CD4-positive, CD25-positive, alpha-beta regulatory T cell (primary cell): ENCODE results near the gene CUL4A. TPM values are rescaled to one million over a fixed set of nuclear protein-coding genes. Genes with fewer than 3 reads are reported as not detected.

Experiments used
- ATAC-seq, 2 donors: fragments of 150-1000 bp; cut with Tn5 transposase; one replicate each; pipeline ENCODE4 v1.10.0; 2021; ENCODE audit warnings: low read depth in 2 of 2, moderate number of reproducible peaks in 2 of 2, moderate library complexity in 1 of 2
- DNase-seq, 3 donors: peaks; one replicate each; pipeline versions ENCODE4 v3.0.0 to v3.0.0-alpha.2; 2012 to 2022; ENCODE audit warnings: mixed read lengths in 1 of 3
- H3K27ac ChIP-seq: one replicate; pipeline ENCODE4 v1.7.0; 2013; ENCODE audit warnings: mild to moderate bottlenecking, low read length; ENCODE audit not compliant: insufficient read depth, poor library complexity, severe bottlenecking
- H3K27me3 ChIP-seq: one replicate; pipeline ENCODE4 v1.7.0; 2013; ENCODE audit warnings: low read length; ENCODE audit not compliant: control insufficient read depth, insufficient read depth
- H3K36me3 ChIP-seq: one replicate; pipeline ENCODE4 v1.7.0; 2013; ENCODE audit warnings: mild to moderate bottlenecking, low read length, moderate library complexity; ENCODE audit not compliant: control insufficient read depth, insufficient read depth
- H3K4me1 ChIP-seq: 2 replicates; pipeline ENCODE4 v1.7.0; 2013; ENCODE audit warnings: mild to moderate bottlenecking, low read length; ENCODE audit not compliant: insufficient read depth, control insufficient read depth, poor library complexity, severe bottlenecking
- H3K4me3 ChIP-seq: one replicate; pipeline ENCODE4 v1.7.0; 2013; ENCODE audit warnings: low read depth, mild to moderate bottlenecking, low read length, moderate library complexity
- H3K9me3 ChIP-seq, 2 experiments: 1 replicate in 1 of 2; 2 replicates in 1 of 2; pipeline ENCODE4 v1.7.0; 2013; ENCODE audit warnings: low read length in 2 of 2, mild to moderate bottlenecking in 1 of 2, moderate library complexity in 1 of 2; ENCODE audit not compliant: control insufficient read depth in 2 of 2
- H3K27ac Mint-ChIP-seq, 3 donors: one replicate each; pipeline ENCODE4 v1.8.0; 2020 to 2022; ENCODE audit warnings: mild to moderate bottlenecking in 3 of 3, mixed read lengths in 3 of 3, moderate library complexity in 2 of 3
- H3K27me3 Mint-ChIP-seq: one replicate; pipeline ENCODE4 v1.8.0; 2022; ENCODE audit warnings: mild to moderate bottlenecking, mixed read lengths
- H3K36me3 Mint-ChIP-seq: one replicate; pipeline ENCODE4 v1.8.0; 2020; ENCODE audit warnings: mixed read lengths
- H3K4me1 Mint-ChIP-seq, 4 donors: one replicate each; pipeline ENCODE4 v1.8.0; 2020 to 2022; ENCODE audit warnings: mixed read lengths in 4 of 4, mild to moderate bottlenecking in 1 of 4
- H3K4me3 Mint-ChIP-seq, 4 donors: one replicate each; pipeline ENCODE4 v1.8.0; 2020 to 2022; ENCODE audit warnings: mild to moderate bottlenecking in 4 of 4, mixed read lengths in 4 of 4, moderate library complexity in 3 of 4
- H3K9me3 Mint-ChIP-seq, 7 donors: one replicate each; pipeline ENCODE4 v1.8.0; 2020 to 2022; ENCODE audit warnings: mixed read lengths in 7 of 7, mild to moderate bottlenecking in 3 of 7, moderate library complexity in 2 of 7
- polyA plus RNA-seq, 4 donors: library from polyadenylated mRNA; unstranded; fragments of 300-500 nt; fragmentation: Illumina TruSeq; gene quantifications; one replicate each; pipeline ENCODE4 v1.2.3, GENCODE V29; 2021
- total RNA-seq: library from RNA; stranded (reverse); gene quantifications from one replicate; pipeline ENCODE4 v1.2.3, GENCODE V29; 2022

The CUL4A gene
- total and polyA plus RNA-seq, 5 donors from 2014 or later = 46.5 to 76.4 (median 53.1) TPM

- Histone ChIP-seq H3K27ac (no peak overlapping the region), H3K4me3 (no peak overlapping the region), H3K4me1 (no peaks in the 10 kb centered on the region), H3K9me3 (no peaks in the 10 kb centered on the region), H3K27me3 (peaks cover 4% of the 10 kb centered on the region), H3K36me3 (no peaks in the 10 kb centered on the region)
- peaks cover 0 to 2% (median 0%) of the 10 kb centered on the region in 7 donors for H3K9me3 Mint-ChIP-seq
- no peak overlapping the region for H3K27ac Mint-ChIP-seq
- no peak for DNase-seq
- H3K27me3 Mint-ChIP-seq = peaks cover 14% of the 10 kb centered on the region
- peaks cover 0 to 2% (median 0%) of the 10 kb centered on the region in 4 donors for H3K4me1 Mint-ChIP-seq
- no peak for ATAC-seq
- H3K36me3 Mint-ChIP-seq = no peaks in the 10 kb centered on the region
- no peak overlapping the region for H3K4me3 Mint-ChIP-seq
These were observed 70.7 kb downstream of the CUL4A start for GRCh38 chr13:113280126-113280525.

DNA sequence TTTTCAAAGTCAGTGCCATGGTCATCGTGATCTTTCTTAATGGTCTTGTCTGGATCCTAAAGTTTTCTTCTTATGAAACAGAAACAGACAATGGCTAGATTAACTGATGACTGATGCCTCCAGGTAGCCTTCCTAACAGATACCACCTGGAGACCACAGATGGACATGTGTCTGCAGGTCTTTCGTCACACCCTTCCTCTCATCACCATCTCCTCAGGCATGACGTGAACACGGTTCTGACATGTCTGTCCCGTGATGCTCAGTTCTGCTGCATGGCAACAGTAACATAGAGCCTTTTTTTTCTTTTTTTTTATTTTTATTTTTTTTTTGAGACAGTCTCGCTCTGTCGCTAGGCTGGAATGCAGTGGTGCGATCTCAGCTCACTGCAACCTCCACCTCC lies 74.5 kb downstream of the CUL4A start:
- no peaks in the 10 kb centered on the region for H3K36me3 ChIP-seq
- no peak for ATAC-seq
- H3K4me1 Mint-ChIP-seq = no peaks in the 10 kb centered on the region
- DNase-seq = no peak
- H3K4me3 ChIP-seq = no peak overlapping the region
- no peaks in the 10 kb centered on the region for H3K9me3 ChIP-seq
- H3K27ac Mint-ChIP-seq = no peak overlapping the region
- H3K4me1 ChIP-seq = no peaks in the 10 kb centered on the region
- no peaks in the 10 kb centered on the region for H3K36me3 Mint-ChIP-seq
- no peak overlapping the region for H3K27ac ChIP-seq
- H3K27me3 Mint-ChIP-seq = peaks cover 29% of the 10 kb centered on the region
- peaks cover 0 to 2% (median 0%) of the 10 kb centered on the region in 7 donors for H3K9me3 Mint-ChIP-seq
- no peak overlapping the region for H3K4me3 Mint-ChIP-seq
- peaks cover 2% of the 10 kb centered on the region for H3K27me3 ChIP-seq

DNA sequence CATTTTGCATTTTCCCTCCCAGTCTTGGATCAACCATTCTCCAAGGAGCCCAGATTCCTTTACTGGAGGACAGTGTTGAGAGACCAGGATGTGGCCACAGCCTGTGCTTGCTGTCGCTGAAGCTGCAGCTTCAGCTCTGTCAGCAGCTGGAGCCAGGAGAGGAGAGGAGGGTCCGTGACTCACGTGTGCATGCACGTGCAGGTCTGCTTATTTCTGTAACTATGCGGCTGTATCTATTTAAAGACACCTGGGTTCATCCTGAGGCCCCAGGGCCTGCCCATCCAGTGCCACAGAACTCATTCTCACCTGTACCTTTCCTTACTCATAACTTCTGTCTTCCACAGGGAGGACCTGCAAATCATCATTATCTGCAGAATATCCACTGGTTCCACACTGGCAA lies 79.5 kb downstream of the CUL4A start:
- Histone ChIP-seq H3K4me3 (no peak overlapping the region), H3K36me3 (no peaks in the 10 kb centered on the region), H3K27ac (no peak overlapping the region), H3K4me1 (peaks cover 12% of the 10 kb centered on the region), H3K9me3 (no peaks in the 10 kb centered on the region), H3K27me3 (peaks cover 7% of the 10 kb centered on the region)
- ATAC-seq (no peak), DNase-seq (no peak)
- Mint-ChIP-seq H3K4me1 (peaks cover 0 to 14% (median 9%) of the 10 kb centered on the region in 4 donors), H3K27me3 (peaks cover 67% of the 10 kb centered on the region), H3K27ac (no peak overlapping the region), H3K9me3 (no peaks in the 10 kb centered on the region), H3K36me3 (no peaks in the 10 kb centered on the region), H3K4me3 (no peak overlapping the region)

DNA sequence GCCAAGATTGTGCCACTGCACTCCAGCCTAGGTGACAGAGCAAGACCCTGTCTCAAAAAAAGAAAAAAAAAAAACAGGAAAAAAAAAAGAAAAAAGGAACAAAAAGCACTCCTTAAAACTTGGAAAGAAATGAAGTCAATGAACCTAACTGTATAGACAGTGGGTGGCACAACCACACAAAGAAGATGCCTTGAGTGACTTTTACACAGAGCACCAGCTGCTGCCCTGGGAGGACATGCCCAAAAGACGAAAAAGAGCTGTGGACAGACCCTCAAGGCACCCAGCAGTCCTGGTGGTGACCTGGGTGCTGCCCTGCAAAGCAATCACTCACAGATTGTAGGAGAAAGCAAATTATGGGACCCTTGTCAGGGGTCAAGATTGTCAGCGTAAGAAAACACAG lies 81.7 kb downstream of the CUL4A start:
- no peaks in the 10 kb centered on the region for H3K9me3 ChIP-seq
- H3K4me1 ChIP-seq = peaks cover 12% of the 10 kb centered on the region
- peaks cover 79% of the 10 kb centered on the region for H3K27me3 Mint-ChIP-seq
- peak overlapping the region in 2 of 4 donors; percentile 52 to 64 for H3K4me3 Mint-ChIP-seq
- peaks cover 0 to 2% (median 0%) of the 10 kb centered on the region in 7 donors for H3K9me3 Mint-ChIP-seq
- DNase-seq = no peak
- no peak for ATAC-seq
- no peaks in the 10 kb centered on the region for H3K36me3 ChIP-seq
- no peak overlapping the region for H3K27ac ChIP-seq
- H3K4me1 Mint-ChIP-seq = peaks cover 5 to 18% (median 13%) of the 10 kb centered on the region in 4 donors
- peaks cover 8% of the 10 kb centered on the region for H3K27me3 ChIP-seq
- no peak overlapping the region for H3K27ac Mint-ChIP-seq
- no peaks in the 10 kb centered on the region for H3K36me3 Mint-ChIP-seq
- no peak overlapping the region for H3K4me3 ChIP-seq

GRCh38 chr13:113292021-113292862 lies 82.8 kb downstream of the CUL4A start:
- H3K27me3 ChIP-seq = peaks cover 8% of the 10 kb centered on the region
- peaks cover 0 to 5% (median 0%) of the 10 kb centered on the region in 7 donors for H3K9me3 Mint-ChIP-seq
- peaks cover 15% of the 10 kb centered on the region for H3K4me1 ChIP-seq
- H3K36me3 ChIP-seq = no peaks in the 10 kb centered on the region
- no peak overlapping the region for H3K4me3 ChIP-seq
- H3K27ac ChIP-seq = no peak overlapping the region
- no peak for ATAC-seq
- no peaks in the 10 kb centered on the region for H3K9me3 ChIP-seq
- H3K36me3 Mint-ChIP-seq = peaks cover 3% of the 10 kb centered on the region
- peaks cover 79% of the 10 kb centered on the region for H3K27me3 Mint-ChIP-seq
- H3K4me3 Mint-ChIP-seq = peak overlapping the region; percentile 17 to 74 (median 58)
- DNase-seq = peak in 1 of 3 donors; percentile 6
- H3K4me1 Mint-ChIP-seq = peaks cover 5 to 25% (median 17%) of the 10 kb centered on the region in 4 donors
- peak overlapping the region in 2 of 3 donors; percentile 4 to 29 for H3K27ac Mint-ChIP-seq

- Histone ChIP-seq H3K27me3 (peaks cover 8% of the 10 kb centered on the region), H3K9me3 (no peaks in the 10 kb centered on the region), H3K4me3 (no peak overlapping the region), H3K4me1 (peaks cover 29% of the 10 kb centered on the region), H3K36me3 (no peaks in the 10 kb centered on the region), H3K27ac (no peak overlapping the region)
- peaks cover 15 to 38% (median 27%) of the 10 kb centered on the region in 4 donors for H3K4me1 Mint-ChIP-seq
- peaks cover 0 to 9% (median 0%) of the 10 kb centered on the region in 7 donors for H3K9me3 Mint-ChIP-seq
- DNase-seq (no peak), ATAC-seq (no peak)
- H3K36me3 Mint-ChIP-seq = peaks cover 3% of the 10 kb centered on the region
- H3K27me3 Mint-ChIP-seq = peaks cover 71% of the 10 kb centered on the region
- peak overlapping the region in 2 of 4 donors; percentile 74 to 99 for H3K4me3 Mint-ChIP-seq
- no peak overlapping the region for H3K27ac Mint-ChIP-seq
These were observed 84.3 kb downstream of the CUL4A start for GRCh38 chr13:113293686-113294085.

GRCh38 chr13:113295776-113296175 lies 86.4 kb downstream of the CUL4A start:
- Mint-ChIP-seq H3K27me3 (peaks cover 53% of the 10 kb centered on the region), H3K4me1 (peaks cover 16 to 52% (median 35%) of the 10 kb centered on the region in 4 donors), H3K36me3 (peaks cover 4% of the 10 kb centered on the region), H3K4me3 (peak overlapping the region; percentile 94 to 99 (median 97)), H3K27ac (peak overlapping the region; percentile 20 to 100 (median 100)), H3K9me3 (peaks cover 0 to 9% (median 0%) of the 10 kb centered on the region in 7 donors)
- Histone ChIP-seq H3K36me3 (no peaks in the 10 kb centered on the region), H3K9me3 (no peaks in the 10 kb centered on the region), H3K27me3 (peaks cover 8% of the 10 kb centered on the region), H3K4me1 (peaks cover 39% of the 10 kb centered on the region), H3K4me3 (no peak overlapping the region), H3K27ac (no peak overlapping the region)
- ATAC-seq (no peak), DNase-seq (no peak)
